RWPE1 (cell line): Measurements from ENCODE around the gene DCLRE1A.

ENCODE experiments used
- CTCF ChIA-PET: fragments of 350-600 bp; sonication (Branson Sonifier 250); formaldehyde crosslinking; extraction: SDS; loops from one replicate; lab custom pipeline; 2021; lab: Yijun Ruan, JAX
- POLR2A ChIA-PET: fragments of 400-600 bp; formaldehyde crosslinking; extraction: SDS; loops from one replicate; lab custom pipeline; 2020; ENCODE audit warnings: antibody characterized with exemption; ENCODE audit not compliant: low non-redundant PET; lab: Yijun Ruan, JAX
- DNase-seq: peaks from one replicate; pipeline ENCODE4 v3.0.0; 2012; ENCODE audit warnings: low spot score
- H3K27ac ChIP-seq: fragments of 450-650 bp; 2 replicates; pipeline ENCODE4 v1.5.1; 2017
- CTCF ChIP-seq: fragments of 450-650 bp; conservative IDR thresholded peaks from 2 replicates; pipeline ENCODE4 v1.5.1; 2017; ENCODE audit warnings: low read depth, mild to moderate bottlenecking

DCLRE1A gene

GRCh38 chr10:113854013-113854760 lies at the start of gene DCLRE1A, which contains the start of gene NHLRC2:
TSS of gene DCLRE1A (minus strand) at chr10:113854082. CDS start at chr10:113853182, 900 bp downstream.
TSS of gene NHLRC2 (plus strand) at chr10:113854661. CDS start at chr10:113854873, 212 bp downstream.
- ChIA-PET CTCF (no interaction called here), POLR2A (no interaction called here)
- H3K27ac ChIP-seq, result peak within 1 kb of the TSS; percentile 87
- TF ChIP-seq CTCF, result no peak
- DNase-seq, result peak; percentile 74

GRCh38 chr10:113899952-113900598 lies 46.2 kb upstream of the DCLRE1A start:
- no peak for TF ChIP-seq CTCF
- ChIA-PET CTCF (no interaction called here), POLR2A (no interaction called here)

GRCh38 chr10:113897693-113898618 lies 44.1 kb upstream of the DCLRE1A start:
- ChIA-PET POLR2A (no interaction called here), CTCF (no interaction called here)
- no peak overlapping the region for H3K27ac ChIP-seq
- DNase-seq, result no peak
- no peak for TF ChIP-seq CTCF

More at GRCh38 chr10:113899952-113900598, 46.2 kb upstream of the DCLRE1A start:
- no peak for DNase-seq
- no peak overlapping the region for H3K27ac ChIP-seq

- peak; percentile 83 for DNase-seq
- CTCF ChIA-PET, result interaction anchor here (0.6 kb wide), 1 partner anchor 84 kb away, joined by 3 read pairs; no protein-coding TSS in a partner anchor
- TF ChIP-seq CTCF, result no peak
- POLR2A ChIA-PET, result no interaction called here
- no peak overlapping the region for H3K27ac ChIP-seq
Measured at GRCh38 chr10:113895018-113895417, 41.1 kb upstream of the DCLRE1A start.

GRCh38 chr10:113894581-113894980 lies 40.7 kb upstream of the DCLRE1A start:
- no peak for DNase-seq
- CTCF ChIA-PET, result no interaction called here
- no peak overlapping the region for H3K27ac ChIP-seq
- TF ChIP-seq CTCF, result no peak
- POLR2A ChIA-PET, result no interaction called here

- ChIA-PET POLR2A (no interaction called here), CTCF (no interaction called here)
- no peak overlapping the region for H3K27ac ChIP-seq
- DNase-seq, result no peak
- TF ChIP-seq CTCF, result no peak
Measured at GRCh38 chr10:113893570-113893969, 39.7 kb upstream of the DCLRE1A start.
